Measurements from ENCODE around the gene CXCR3. TPM values are rescaled to one million over a fixed set of nuclear protein-coding genes. Genes with fewer than 3 reads are reported as not detected.
A peak's percentile ranks its signal among the peaks of the same experiment; 100 is the strongest.
"Not testable (repeated sequence)": the region's sequence is repeated elsewhere in the genome, so short reads cannot be mapped to it uniquely, and the experiment has no call there.

The CXCR3 gene
- total RNA-seq, 1 donor from 2014 or later = 1.6 TPM

GRCh38 chrX:71579990-71580380, 38.3 kb downstream of the CXCR3 start:
- ATAC-seq (no peak), DNase-seq (no peak)
- Histone ChIP-seq H3K27ac (no peak overlapping the region), H3K4me3 (no peak overlapping the region), H3K4me1 (no peaks in the 10 kb centered on the region), H3K27me3 (no peaks in the 10 kb centered on the region), H3K36me3 (peaks cover 10% of the 10 kb centered on the region), H3K9me3 (no peaks in the 10 kb centered on the region)
- intact Hi-C loops (cut with DNase I) = loop anchor here (10.0 kb wide), 1 partner anchor 195 kb away; no protein-coding TSS in a partner anchor
- no peak for TF ChIP-seq CTCF (IDR thresholded peaks at IDR 0.05)

GRCh38 chrX:71579136-71579989, 38.9 kb downstream of the CXCR3 start:
- intact Hi-C loops (cut with DNase I) = loop anchor here (10.0 kb wide), 1 partner anchor 195 kb away; no protein-coding TSS in a partner anchor
- ATAC-seq (no peak), DNase-seq (no peak)
- no peak overlapping the region for H3K4me3 ChIP-seq
- no peaks in the 10 kb centered on the region for H3K9me3 ChIP-seq
- TF ChIP-seq CTCF (IDR thresholded peaks at IDR 0.05) = no peak
- no peaks in the 10 kb centered on the region for H3K27me3 ChIP-seq
- no peaks in the 10 kb centered on the region for H3K4me1 ChIP-seq
- peaks cover 15% of the 10 kb centered on the region for H3K36me3 ChIP-seq
- no peak overlapping the region for H3K27ac ChIP-seq

GRCh38 chrX:71578253-71579135, 39.8 kb downstream of the CXCR3 start, which contains the start of gene GCNA:
Gene GCNA, plus strand, starts transcription at chrX:71578437. Its CDS starts 2,385 bp downstream, at chrX:71580822.
- Histone ChIP-seq H3K4me1 (no peaks in the 10 kb centered on the region), H3K36me3 (peaks cover 24% of the 10 kb centered on the region), H3K4me3 (no peak within 1 kb of the TSS), H3K27ac (no peak within 1 kb of the TSS), H3K9me3 (no peaks in the 10 kb centered on the region), H3K27me3 (no peaks in the 10 kb centered on the region)
- DNase-seq = no peak
- no peak for TF ChIP-seq CTCF (IDR thresholded peaks at IDR 0.05)
- no peak for ATAC-seq
- intact Hi-C loops (cut with DNase I) = loop anchor here (10.0 kb wide), 1 partner anchor 194 kb away; no protein-coding TSS in a partner anchor

GRCh38 chrX:71577682-71578081, 40.6 kb downstream of the CXCR3 start:
- Histone ChIP-seq H3K27me3 (no peaks in the 10 kb centered on the region), H3K4me1 (no peaks in the 10 kb centered on the region), H3K4me3 (no peak overlapping the region), H3K27ac (no peak overlapping the region), H3K9me3 (no peaks in the 10 kb centered on the region), H3K36me3 (peaks cover 32% of the 10 kb centered on the region)
- no peak for DNase-seq
- intact Hi-C loops (cut with DNase I) = loop anchor here (10.0 kb wide), 1 partner anchor 193 kb away; no protein-coding TSS in a partner anchor
- no peak for TF ChIP-seq CTCF (IDR thresholded peaks at IDR 0.05)
- ATAC-seq = no peak

GRCh38 chrX:71573590-71573989, 44.7 kb downstream of the CXCR3 start:
- TF ChIP-seq CTCF (IDR thresholded peaks at IDR 0.05) = no peak
- ATAC-seq (no peak), DNase-seq (no peak)
- Histone ChIP-seq H3K36me3 (peaks cover 50% of the 10 kb centered on the region), H3K4me1 (no peaks in the 10 kb centered on the region), H3K27ac (no peak overlapping the region), H3K9me3 (no peaks in the 10 kb centered on the region), H3K4me3 (no peak overlapping the region), H3K27me3 (no peaks in the 10 kb centered on the region)
- intact Hi-C loops (cut with DNase I) = loop anchor here (10.0 kb wide), 1 partner anchor 189 kb away; no protein-coding TSS in a partner anchor

- H3K9me3 ChIP-seq, H3K4me3 ChIP-seq, H3K4me1 ChIP-seq, H3K27me3 ChIP-seq, H3K27ac ChIP-seq, ATAC-seq: not testable (repeated sequence)
- intact Hi-C loops (cut with DNase I) = loop anchor here (10.0 kb wide), 1 partner anchor 187 kb away; no protein-coding TSS in a partner anchor
- peaks cover 71% of the 10 kb centered on the region for H3K36me3 ChIP-seq
- peak; percentile 64 for DNase-seq
Measured at GRCh38 chrX:71571390-71571789, 46.9 kb downstream of the CXCR3 start.
